DOHH2 (cell line): ENCODE results near the gene CPZ.

Source experiments
- H3F3A ChIP-seq: fragments of 200-600 bp; sonication (generic), shearing (Covaris generic); 2 replicates; pipeline ENCODE4 v1.6.0; 2016; ENCODE audit warnings: antibody characterized with exemption, mild to moderate bottlenecking; ENCODE audit not compliant: control insufficient read depth, insufficient read depth
- H3K27ac ChIP-seq: fragments of 200-600 bp; sonication (generic); 2 replicates; pipeline ENCODE4 v1.5.1; 2014; ENCODE audit warnings: low read depth, mild to moderate bottlenecking, low read length, moderate library complexity
- H3K27me3 ChIP-seq: fragments of 200-600 bp; sonication (generic); 2 replicates; pipeline ENCODE4 v1.6.1; 2014; ENCODE audit warnings: mild to moderate bottlenecking, low read length, mixed read lengths; ENCODE audit not compliant: control insufficient read depth
- H3K36me3 ChIP-seq: fragments of 200-600 bp; sonication (generic); 2 replicates; pipeline ENCODE4 v1.6.1; 2014; ENCODE audit warnings: mild to moderate bottlenecking, low read length, moderate library complexity, mixed read lengths; ENCODE audit not compliant: control insufficient read depth
- H3K4me1 ChIP-seq: fragments of 200-600 bp; sonication (generic); 2 replicates; pipeline ENCODE4 v1.6.1; 2014; ENCODE audit warnings: mild to moderate bottlenecking, low read length, mixed read lengths; ENCODE audit not compliant: control insufficient read depth
- H3K4me2 ChIP-seq: fragments of 200-600 bp; sonication (generic); 2 replicates; pipeline ENCODE4 v1.6.0; 2014; ENCODE audit warnings: mild to moderate bottlenecking, low read length, moderate library complexity
- H3K4me3 ChIP-seq: fragments of 200-600 bp; sonication (generic); 2 replicates; pipeline ENCODE4 v1.5.1; 2014; ENCODE audit warnings: mild to moderate bottlenecking, low read length, mixed read lengths
- H3K79me2 ChIP-seq: fragments of 200-600 bp; sonication (generic); 2 replicates; pipeline ENCODE4 v1.6.1; 2014; ENCODE audit warnings: mild to moderate bottlenecking, low read length, mixed read lengths; ENCODE audit not compliant: control insufficient read depth
- H3K9me2 ChIP-seq: fragments of 200-600 bp; sonication (generic); replicated peaks from 2 replicates; pipeline ENCODE4 v1.6.1; 2014; ENCODE audit warnings: mild to moderate bottlenecking, low read length, mixed read lengths; ENCODE audit not compliant: control insufficient read depth
- H3K9me3 ChIP-seq: fragments of 200-600 bp; sonication (generic); 2 replicates; pipeline ENCODE4 v1.6.1; 2014; ENCODE audit warnings: antibody characterized with exemption, low read length, mixed read lengths; ENCODE audit not compliant: control insufficient read depth, insufficient read depth
- H4K20me1 ChIP-seq: fragments of 200-600 bp; sonication (generic); 2 replicates; pipeline ENCODE4 v1.6.0; 2014; ENCODE audit warnings: low read depth, mild to moderate bottlenecking, antibody characterized with exemption, low read length, moderate library complexity; ENCODE audit not compliant: control insufficient read depth, insufficient read depth
- EZH2phosphoT487 ChIP-seq: fragments of 200-600 bp; sonication (generic); IDR thresholded peaks from 2 replicates; pipeline ENCODE4 v1.6.1; 2017; ENCODE audit warnings: borderline replicate concordance, mild to moderate bottlenecking, antibody characterized with exemption, low read length, moderate library complexity, mixed read lengths
- TF ChIP-seq, protein P1 (sequence below): fragments of 200-600 bp; sonication (generic); IDR thresholded peaks from one replicate; pipeline ENCODE4 v1.5.1; 2014; ENCODE audit warnings: antibody characterized with exemption, mild to moderate bottlenecking, low read depth, low read length; ENCODE audit not compliant: poor library complexity, severe bottlenecking

Gene CPZ

GRCh38 chr4:8577046-8577445, 15.5 kb upstream of the CPZ start:
- no peaks in the 10 kb centered on the region for H3K4me1 ChIP-seq
- no peak overlapping the region for H3K4me3 ChIP-seq
- no peak overlapping the region for H3K4me2 ChIP-seq
- H4K20me1 ChIP-seq, result no peaks in the 10 kb centered on the region
- no peak overlapping the region for H3K27ac ChIP-seq
- H3K27me3 ChIP-seq, result no peaks in the 10 kb centered on the region
- H3K9me3 ChIP-seq, result no peaks in the 10 kb centered on the region
- no peaks in the 10 kb centered on the region for H3K36me3 ChIP-seq
- H3F3A ChIP-seq, result no peaks in the 10 kb centered on the region
- no peak for TF ChIP-seq EZH2phosphoT487
- TF ChIP-seq, protein P1, sequence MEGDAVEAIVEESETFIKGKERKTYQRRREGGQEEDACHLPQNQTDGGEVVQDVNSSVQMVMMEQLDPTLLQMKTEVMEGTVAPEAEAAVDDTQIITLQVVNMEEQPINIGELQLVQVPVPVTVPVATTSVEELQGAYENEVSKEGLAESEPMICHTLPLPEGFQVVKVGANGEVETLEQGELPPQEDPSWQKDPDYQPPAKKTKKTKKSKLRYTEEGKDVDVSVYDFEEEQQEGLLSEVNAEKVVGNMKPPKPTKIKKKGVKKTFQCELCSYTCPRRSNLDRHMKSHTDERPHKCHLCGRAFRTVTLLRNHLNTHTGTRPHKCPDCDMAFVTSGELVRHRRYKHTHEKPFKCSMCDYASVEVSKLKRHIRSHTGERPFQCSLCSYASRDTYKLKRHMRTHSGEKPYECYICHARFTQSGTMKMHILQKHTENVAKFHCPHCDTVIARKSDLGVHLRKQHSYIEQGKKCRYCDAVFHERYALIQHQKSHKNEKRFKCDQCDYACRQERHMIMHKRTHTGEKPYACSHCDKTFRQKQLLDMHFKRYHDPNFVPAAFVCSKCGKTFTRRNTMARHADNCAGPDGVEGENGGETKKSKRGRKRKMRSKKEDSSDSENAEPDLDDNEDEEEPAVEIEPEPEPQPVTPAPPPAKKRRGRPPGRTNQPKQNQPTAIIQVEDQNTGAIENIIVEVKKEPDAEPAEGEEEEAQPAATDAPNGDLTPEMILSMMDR, result no peak
- no peaks in the 10 kb centered on the region for H3K79me2 ChIP-seq
- H3K9me2 ChIP-seq, result no peaks in the 10 kb centered on the region

DNA sequence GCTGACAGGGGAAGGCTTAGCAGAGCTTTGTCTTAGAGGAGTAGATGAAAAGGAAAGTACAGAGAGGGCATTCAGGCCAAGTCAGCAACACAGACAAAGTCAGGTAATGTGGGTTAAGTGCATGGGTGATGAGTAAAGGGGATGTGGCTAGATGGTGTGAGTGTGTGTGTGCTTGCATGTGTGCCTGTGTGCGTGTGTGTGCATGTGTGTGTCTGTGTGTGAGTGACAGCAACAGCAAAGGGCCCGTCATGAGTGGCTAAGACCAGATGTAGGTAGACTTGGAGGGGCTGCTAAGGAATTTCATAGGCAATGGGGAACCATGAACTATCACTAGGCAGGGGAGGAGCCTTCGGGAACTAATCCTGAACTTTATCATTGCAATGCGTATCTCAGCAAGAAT, 14.6 kb upstream of the CPZ start:
- Histone ChIP-seq H3K36me3 (no peaks in the 10 kb centered on the region), H3K4me3 (no peak overlapping the region), H3K9me2 (no peaks in the 10 kb centered on the region), H3K4me2 (no peak overlapping the region), H3K4me1 (no peaks in the 10 kb centered on the region), H3K27me3 (no peaks in the 10 kb centered on the region), H3F3A (no peaks in the 10 kb centered on the region), H4K20me1 (no peaks in the 10 kb centered on the region), H3K9me3 (no peaks in the 10 kb centered on the region), H3K27ac (no peak overlapping the region), H3K79me2 (no peaks in the 10 kb centered on the region)
- TF ChIP-seq EZH2phosphoT487, result no peak
- TF ChIP-seq, protein P1, result no peak

GRCh38 chr4:8578717-8579116, 13.8 kb upstream of the CPZ start:
- no peak overlapping the region for H3K4me2 ChIP-seq
- H3F3A ChIP-seq, result no peaks in the 10 kb centered on the region
- H4K20me1 ChIP-seq, result no peaks in the 10 kb centered on the region
- no peaks in the 10 kb centered on the region for H3K36me3 ChIP-seq
- H3K79me2 ChIP-seq, result no peaks in the 10 kb centered on the region
- no peaks in the 10 kb centered on the region for H3K4me1 ChIP-seq
- H3K27me3 ChIP-seq, result no peaks in the 10 kb centered on the region
- H3K27ac ChIP-seq, result no peak overlapping the region
- no peak overlapping the region for H3K4me3 ChIP-seq
- TF ChIP-seq, protein P1, result no peak
- TF ChIP-seq EZH2phosphoT487, result no peak
- H3K9me2 ChIP-seq, result no peaks in the 10 kb centered on the region
- H3K9me3 ChIP-seq, result no peaks in the 10 kb centered on the region
